ENCODE measurements around the gene PRR36.
"Not testable (repeated sequence)": the region's sequence is repeated elsewhere in the genome, so short reads cannot be mapped to it uniquely, and the experiment has no call there.

Gene PRR36

GRCh38 chr19:7861619-7862412, 12.4 kb downstream of the PRR36 start:
- DNase-seq (ENCODE audit: low read depth in 2 of 3, low spot score in 1 of 3) = no peak

GRCh38 chr19:7860714-7861618, 13.2 kb downstream of the PRR36 start:
- DNase-seq (ENCODE audit: low read depth in 2 of 3, low spot score in 1 of 3) = no peak

GRCh38 chr19:7859831-7860713, 14.1 kb downstream of the PRR36 start:
- DNase-seq (ENCODE audit: low read depth in 2 of 3, low spot score in 1 of 3) = no peak

GRCh38 chr19:7859087-7859486, 15.1 kb downstream of the PRR36 start:
- not testable (repeated sequence) for DNase-seq (ENCODE audit: low read depth in 2 of 3, low spot score in 1 of 3)

GRCh38 chr19:7858109-7858770, 15.9 kb downstream of the PRR36 start:
- no peak for DNase-seq (ENCODE audit: low read depth in 2 of 3, low spot score in 1 of 3)

GRCh38 chr19:7857727-7858108, 16.5 kb downstream of the PRR36 start:
- DNase-seq (ENCODE audit: low read depth in 2 of 3, low spot score in 1 of 3) = no peak

- DNase-seq (ENCODE audit: low read depth in 2 of 3, low spot score in 1 of 3) = no peak
Measured at GRCh38 chr19:7856679-7857663, 17.2 kb downstream of the PRR36 start.

- DNase-seq (ENCODE audit: low read depth in 2 of 3, low spot score in 1 of 3) = no peak
Measured at GRCh38 chr19:7856109-7856591, 18.0 kb downstream of the PRR36 start.

- no peak for DNase-seq (ENCODE audit: low read depth in 2 of 3, low spot score in 1 of 3)
Measured at GRCh38 chr19:7855426-7856108, 18.6 kb downstream of the PRR36 start.

GRCh38 chr19:7853770-7854128, 20.4 kb downstream of the PRR36 start:
- no peak for DNase-seq (ENCODE audit: low read depth in 2 of 3, low spot score in 1 of 3)

- DNase-seq (ENCODE audit: low read depth in 2 of 3, low spot score in 1 of 3) = peak; percentile 43 to 60 (median 60)
Measured at GRCh38 chr19:7852851-7853769, 21.1 kb downstream of the PRR36 start.

GRCh38 chr19:7851623-7852500, 22.3 kb downstream of the PRR36 start:
- DNase-seq (ENCODE audit: low read depth in 2 of 3, low spot score in 1 of 3) = no peak

GRCh38 chr19:7850945-7851622, 23.1 kb downstream of the PRR36 start:
- DNase-seq (ENCODE audit: low read depth in 2 of 3, low spot score in 1 of 3) = no peak

GRCh38 chr19:7850000-7850813, 24.0 kb downstream of the PRR36 start:
- DNase-seq (ENCODE audit: low read depth in 2 of 3, low spot score in 1 of 3) = no peak

GRCh38 chr19:7849631-7849999, 24.6 kb downstream of the PRR36 start:
- DNase-seq (ENCODE audit: low read depth in 2 of 3, low spot score in 1 of 3) = no peak
